Neural cell (in vitro differentiated cells): ENCODE data around the gene HOXA3.

Experiments
- CTCF ChIP-seq: fragments of 450-650 bp; IDR thresholded peaks from 2 replicates; pipeline ENCODE4 v1.5.1; 2014; ENCODE audit warnings: antibody characterized with exemption, mild to moderate bottlenecking, moderate library complexity; ENCODE audit not compliant: poor library complexity, severe bottlenecking
- POLR2AphosphoS5 ChIP-seq: IDR thresholded peaks from 2 replicates; pipeline ENCODE4 v1.6.1; 2012
- RAD21 ChIP-seq: fragments of 450-650 bp; conservative IDR thresholded peaks from 2 replicates; pipeline ENCODE4 v1.6.1; 2014; ENCODE audit warnings: antibody characterized with exemption, mild to moderate bottlenecking, moderate library complexity
- REST ChIP-seq: IDR thresholded peaks from 2 replicates; pipeline ENCODE4 v1.6.1; 2012; ENCODE audit warnings: borderline replicate concordance

- TF ChIP-seq CTCF (no peak), POLR2AphosphoS5 (no peak), REST (no peak), RAD21 (no peak)
Observed at GRCh38 chr7:27157702-27158431, 5.5 kb upstream of the HOXA3 start.
